Ishikawa (cell line): ENCODE measurements around the gene PDCD1LG2.

ENCODE experiments used
- CEBPB ChIP-seq: IDR thresholded peaks from 2 replicates; pipeline ENCODE4 v1.6.1; 2012
- CREB1 ChIP-seq: IDR thresholded peaks from 2 replicates; pipeline ENCODE4 v1.6.1; 2012; ENCODE audit warnings: low read depth
- EGR1 ChIP-seq: IDR thresholded peaks from 2 replicates; pipeline ENCODE4 v1.6.1; 2012
- EP300 ChIP-seq: IDR thresholded peaks from 2 replicates; pipeline ENCODE4 v1.6.1; 2012; ENCODE audit warnings: borderline replicate concordance
- FOXM1 ChIP-seq: IDR thresholded peaks from 2 replicates; pipeline ENCODE4 v1.6.1; 2012; ENCODE audit warnings: low read depth, borderline replicate concordance
- MAX ChIP-seq: IDR thresholded peaks from 2 replicates; pipeline ENCODE4 v1.6.1; 2012
- NFIC ChIP-seq: IDR thresholded peaks from 2 replicates; pipeline ENCODE4 v1.6.1; 2012
- RAD21 ChIP-seq: IDR thresholded peaks from 2 replicates; pipeline ENCODE4 v1.6.1; 2012; ENCODE audit warnings: low read depth
- REST ChIP-seq: IDR thresholded peaks from 2 replicates; pipeline ENCODE4 v1.6.1; 2012; ENCODE audit warnings: low read depth, mild to moderate bottlenecking
- TAF1 ChIP-seq: IDR thresholded peaks from 2 replicates; pipeline ENCODE4 v1.6.1; 2012; ENCODE audit warnings: low read depth, mild to moderate bottlenecking
- TCF12 ChIP-seq: IDR thresholded peaks from 2 replicates; pipeline ENCODE4 v1.6.1; 2012; ENCODE audit warnings: low read depth
- TEAD4 ChIP-seq: IDR thresholded peaks from 2 replicates; pipeline ENCODE4 v1.6.1; 2012
- USF1 ChIP-seq: IDR thresholded peaks from 2 replicates; pipeline ENCODE4 v1.6.1; 2012
- YY1 ChIP-seq: IDR thresholded peaks from 2 replicates; pipeline ENCODE4 v1.6.1; 2012; ENCODE audit warnings: low read depth
- ZBTB7A ChIP-seq: IDR thresholded peaks from 2 replicates; pipeline ENCODE4 v1.6.1; 2012; ENCODE audit warnings: low read depth

PDCD1LG2 gene

GRCh38 chr9:5571629-5572232 is 61.4 kb downstream of the PDCD1LG2 start:
- TF ChIP-seq TAF1: no peak
- TF ChIP-seq CEBPB: no peak
- TF ChIP-seq MAX: no peak
- no peak for TF ChIP-seq EP300
- no peak for TF ChIP-seq CREB1
- TF ChIP-seq RAD21: no peak
- TF ChIP-seq YY1: no peak
- TF ChIP-seq NFIC: no peak
- no peak for TF ChIP-seq ZBTB7A
- no peak for TF ChIP-seq FOXM1
- no peak for TF ChIP-seq EGR1
- no peak for TF ChIP-seq TEAD4
- TF ChIP-seq REST: no peak
- TF ChIP-seq TCF12: no peak
- no peak for TF ChIP-seq USF1

GRCh38 chr9:5574097-5574496 is 63.8 kb downstream of the PDCD1LG2 start:
- no peak for TF ChIP-seq TEAD4

- no peak for TF ChIP-seq RAD21
- TF ChIP-seq CEBPB: no peak
- TF ChIP-seq MAX: no peak
- no peak for TF ChIP-seq CREB1
- no peak for TF ChIP-seq REST
- no peak for TF ChIP-seq EGR1
- no peak for TF ChIP-seq TCF12
- no peak for TF ChIP-seq ZBTB7A
- TF ChIP-seq TEAD4: no peak
- TF ChIP-seq NFIC: no peak
- no peak for TF ChIP-seq USF1
- TF ChIP-seq TAF1: no peak
- TF ChIP-seq FOXM1: no peak
- TF ChIP-seq YY1: no peak
- no peak for TF ChIP-seq EP300
Observed at GRCh38 chr9:5575000-5575399, 64.7 kb downstream of the PDCD1LG2 start.

GRCh38 chr9:5577225-5577624 is 66.9 kb downstream of the PDCD1LG2 start:
- TF ChIP-seq ZBTB7A (no peak), RAD21 (no peak), EGR1 (no peak), REST (no peak), FOXM1 (no peak), EP300 (no peak), TCF12 (no peak), MAX (no peak), YY1 (no peak), TEAD4 (no peak), NFIC (no peak), CEBPB (no peak), CREB1 (no peak), USF1 (no peak), TAF1 (no peak)
